Stomach (tissue), 9 donors: ENCODE results near the gene PITPNC1. TPM values are rescaled to one million over a fixed set of nuclear protein-coding genes. Genes with fewer than 3 reads are reported as not detected.
A peak's percentile ranks its signal among the peaks of the same experiment; 100 is the strongest.

Experiments used
- DNase-seq, 2 donors: peaks; one replicate each; pipeline versions ENCODE4 v3.0.0 to v3.0.0-alpha.2; 2013 to 2019
- H3K27ac ChIP-seq, 5 donors: fragments of 200-600 bp in 4 of 5; sonication (generic) in 4 of 5; one replicate each; pipeline ENCODE4 v1.5.1; 2013 to 2019; ENCODE audit warnings: mild to moderate bottlenecking in 1 of 5, moderate library complexity in 1 of 5
- H3K27me3 ChIP-seq, 3 donors: fragments of 200-600 bp; sonication (generic); one replicate each; pipeline ENCODE4 v1.5.1; 2017 to 2019; ENCODE audit warnings: mixed run types in 1 of 3
- H3K36me3 ChIP-seq, 4 donors: fragments of 200-600 bp; sonication (generic); 1 replicate in 3 of 4; 2 replicates in 1 of 4; pipeline ENCODE4 v1.5.1; 2016 to 2019
- H3K4me1 ChIP-seq, 4 donors: fragments of 200-600 bp; sonication (generic); one replicate each; pipeline ENCODE4 v1.5.1; 2016 to 2019
- H3K4me3 ChIP-seq, 4 donors: fragments of 200-600 bp; sonication (generic) in 3 of 4; one replicate each; pipeline ENCODE4 v1.5.1; 2016 to 2019; ENCODE audit warnings: mild to moderate bottlenecking in 1 of 4
- H3K9me3 ChIP-seq, 4 donors: fragments of 200-600 bp; sonication (generic); one replicate each; pipeline ENCODE4 v1.5.1; 2016 to 2019
- CTCF ChIP-seq, 7 experiments: fragments of 450-650 bp in 4 of 7; fragments of 200-600 bp in 3 of 7; sonication (generic) in 3 of 7; IDR thresholded peaks; one replicate each; pipeline ENCODE4 v1.5.1; 2016 to 2019; ENCODE audit warnings: antibody characterized with exemption in 7 of 7, control low read depth in 2 of 7, mild to moderate bottlenecking in 1 of 7
- EP300 ChIP-seq: sonication (generic); formaldehyde crosslinking; IDR thresholded peaks from one replicate; pipeline ENCODE4 v1.6.1; 2017; ENCODE audit warnings: antibody characterized with exemption
- POLR2A ChIP-seq, 4 donors: fragments of 450-650 bp; IDR thresholded peaks; one replicate each; pipeline ENCODE4 v1.6.1; 2016; ENCODE audit warnings: antibody characterized with exemption in 4 of 4, control low read depth in 2 of 4, mild to moderate bottlenecking in 1 of 4, moderate library complexity in 1 of 4
- POLR2AphosphoS5 ChIP-seq, 3 donors: sonication (generic); formaldehyde crosslinking; IDR thresholded peaks; one replicate each; pipeline ENCODE4 v1.6.1; 2016; ENCODE audit warnings: antibody characterized with exemption in 3 of 3
- WGBS, 5 donors: extraction: QIAGEN DNeasy Blood & Tissue Kit in 3 of 5; methylation state at CpG; one replicate each; pipeline versions ENCODE4 v1.1.5 to v1.1.7; 2013 to 2018; 5-methylcytosine and 5-hydroxymethylcytosine counted together
- intact Hi-C: fragments of 100-400 bp; cut with DNase I; formaldehyde crosslinking; loops from one replicate; pipeline ENCODE4 v1.15.1; 2023; ENCODE audit warnings: low total_unique reads
- polyA plus RNA-seq, 3 donors: library from polyadenylated mRNA; stranded (reverse); fragments of 200-250 nt; gene quantifications; one replicate each; pipeline ENCODE4 v1.2.3, GENCODE V29; 2013
- total RNA-seq, 5 donors: library from RNA; depleted of rRNA; stranded (reverse); fragments of >200 nt; gene quantifications; one replicate each; pipeline versions ENCODE4 v1.1.0 to v1.2.3, GENCODE V29; 2014 to 2016
- donor health status: healthy with polysubstance abuse.
- donor health status: Bipolar disorder and iron deficiency.
- donor health status: healthy.

Gene PITPNC1
- total and polyA plus RNA-seq, 8 donors: 2.3 to 25.3 (median 14.4) TPM

- no peaks in the 10 kb centered on the region for H3K4me1 ChIP-seq
- no peak overlapping the region for H3K27ac ChIP-seq
- 88 to 96% (median 90%) methylated on average over 6 of the region's 6 CpGs for WGBS, 5 donors
- no peak for DNase-seq
- intact Hi-C loops: no loop called here
- H3K36me3 ChIP-seq: peaks cover 0 to 9% (median 2%) of the 10 kb centered on the region in 4 donors
- no peak overlapping the region for H3K4me3 ChIP-seq
- H3K9me3 ChIP-seq: no peaks in the 10 kb centered on the region
- H3K27me3 ChIP-seq: no peaks in the 10 kb centered on the region
- TF ChIP-seq EP300 (no peak), POLR2A (IDR thresholded peaks at IDR 0.05) (no peak), CTCF (IDR thresholded peaks at IDR 0.05) (no peak), POLR2AphosphoS5 (IDR thresholded peaks at IDR 0.05) (no peak)
Observed at GRCh38 chr17:67571478-67571877, 194.4 kb downstream of the PITPNC1 start.

- H3K4me3 ChIP-seq: no peak overlapping the region
- intact Hi-C loops: no loop called here
Observed at GRCh38 chr17:67573987-67574657, 197.0 kb downstream of the PITPNC1 start.

DNA sequence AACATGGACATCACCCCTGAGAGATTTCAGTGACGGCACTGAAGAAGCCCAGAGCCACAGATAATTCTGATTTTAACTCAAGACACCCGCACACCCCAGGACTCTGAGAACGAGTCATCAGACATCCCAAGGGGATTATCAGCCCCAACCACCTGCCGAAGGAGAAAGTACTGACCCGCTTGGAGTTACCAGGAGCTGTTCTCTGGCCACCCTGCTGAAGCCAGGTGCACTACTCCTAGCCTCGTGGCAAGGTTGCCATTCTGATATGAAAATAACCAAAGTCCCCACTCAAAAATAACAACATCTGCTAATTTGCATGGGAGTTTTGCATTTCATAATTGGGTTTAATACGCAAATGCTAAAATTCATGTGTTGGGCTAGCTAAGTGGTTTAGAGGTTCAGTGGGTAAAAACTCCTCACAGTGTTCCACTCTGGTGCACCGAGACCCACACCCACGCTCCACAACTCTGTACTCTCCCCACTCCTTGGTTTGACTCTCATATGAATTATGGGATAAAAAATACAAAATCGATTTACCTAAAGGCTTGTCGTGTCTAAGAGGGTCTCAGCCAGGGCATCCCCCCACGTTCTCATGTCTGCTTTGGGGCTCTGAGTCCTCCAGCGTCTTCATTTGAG is 197.7 kb downstream of the PITPNC1 start:
- Histone ChIP-seq H3K4me3 (no peak overlapping the region), H3K27ac (no peak overlapping the region), H3K9me3 (no peaks in the 10 kb centered on the region), H3K4me1 (peaks cover 0 to 9% (median 3%) of the 10 kb centered on the region in 4 donors), H3K36me3 (peaks cover 0 to 18% (median 9%) of the 10 kb centered on the region in 4 donors), H3K27me3 (no peaks in the 10 kb centered on the region)
- no peak for DNase-seq
- 81 to 90% (median 89%) methylated on average over 11 to 13 of the region's 13 CpGs for WGBS, 5 donors
- TF ChIP-seq EP300 (no peak), CTCF (IDR thresholded peaks at IDR 0.05) (no peak)
- intact Hi-C loops: no loop called here

More at GRCh38 chr17:67573987-67574657, 197.0 kb downstream of the PITPNC1 start:
- no peaks in the 10 kb centered on the region for H3K27me3 ChIP-seq
- TF ChIP-seq POLR2AphosphoS5 (IDR thresholded peaks at IDR 0.05): no peak
- TF ChIP-seq POLR2A (IDR thresholded peaks at IDR 0.05): no peak
- no peak for TF ChIP-seq EP300
- no peak for TF ChIP-seq CTCF (IDR thresholded peaks at IDR 0.05)
- H3K27ac ChIP-seq: no peak overlapping the region
- peaks cover 0 to 15% (median 7%) of the 10 kb centered on the region in 4 donors for H3K36me3 ChIP-seq
- no peak for DNase-seq
- no peaks in the 10 kb centered on the region for H3K9me3 ChIP-seq
- H3K4me1 ChIP-seq: peaks cover 0 to 9% (median 3%) of the 10 kb centered on the region in 4 donors
- 92 to 98% (median 94%) methylated on average over 4 of the region's 4 CpGs for WGBS, 5 donors

- peak in 1 of 2 donors; percentile 72 for DNase-seq
- intact Hi-C loops: no loop called here
- no peak for TF ChIP-seq CTCF (IDR thresholded peaks at IDR 0.05)
- no peak for TF ChIP-seq POLR2A (IDR thresholded peaks at IDR 0.05)
- no peak for TF ChIP-seq POLR2AphosphoS5 (IDR thresholded peaks at IDR 0.05)
- TF ChIP-seq EP300: no peak
- peaks cover 0 to 15% (median 7%) of the 10 kb centered on the region in 4 donors for H3K36me3 ChIP-seq
- no peak overlapping the region for H3K27ac ChIP-seq
- H3K4me3 ChIP-seq: no peak overlapping the region
- peaks cover 0 to 9% (median 3%) of the 10 kb centered on the region in 4 donors for H3K4me1 ChIP-seq
- 45 to 56% (median 51%) methylated on average over 13 of the region's 13 CpGs for WGBS, 5 donors
- no peaks in the 10 kb centered on the region for H3K9me3 ChIP-seq
- H3K27me3 ChIP-seq: no peaks in the 10 kb centered on the region
Observed at GRCh38 chr17:67575325-67575724, 198.2 kb downstream of the PITPNC1 start.
